Fibroblast of lung (primary cell): Measurements from ENCODE around the gene PCDH7. TPM values are rescaled to one million over a fixed set of nuclear protein-coding genes. Genes with fewer than 3 reads are reported as not detected.

Experiments used
- DNase-seq, 2 donors: peaks; one replicate each; pipeline versions ENCODE4 v3.0.0 to v3.0.0-alpha.2; 2010; ENCODE audit warnings: low read depth in 2 of 2
- H2AFZ ChIP-seq: 2 replicates; pipeline ENCODE4 v1.5.1; 2012; ENCODE audit warnings: low read length, control low read depth, inconsistent platforms
- H3K27ac ChIP-seq: 2 replicates; pipeline ENCODE4 v1.5.1; 2011; ENCODE audit warnings: low read length, control low read depth; ENCODE audit not compliant: insufficient read depth
- H3K27me3 ChIP-seq: 2 replicates; pipeline ENCODE4 v1.5.1; 2011; ENCODE audit warnings: mild to moderate bottlenecking, low read length; ENCODE audit not compliant: control insufficient read depth, insufficient read depth
- H3K36me3 ChIP-seq: 2 replicates; pipeline ENCODE4 v1.5.1; 2011; ENCODE audit warnings: low read length; ENCODE audit not compliant: control insufficient read depth, insufficient read depth
- H3K4me1 ChIP-seq: 2 replicates; pipeline ENCODE4 v1.5.1; 2011; ENCODE audit warnings: low read length; ENCODE audit not compliant: control insufficient read depth, insufficient read depth; ENCODE audit errors: extremely low read depth
- H3K4me2 ChIP-seq: 2 replicates; pipeline ENCODE4 v1.5.1; 2011; ENCODE audit warnings: low read length, control low read depth; ENCODE audit not compliant: insufficient read depth; ENCODE audit errors: extremely low read depth
- H3K4me3 ChIP-seq, 4 experiments: fragments of 200-600 bp in 1 of 4; sonication (generic) in 1 of 4; replicated peaks in 1 of 4; 2 replicates each; pipeline ENCODE4 v1.5.1; 2011 to 2016; ENCODE audit warnings: low read length in 4 of 4, low read depth in 3 of 4, mild to moderate bottlenecking in 3 of 4, control low read depth in 2 of 4, inconsistent platforms in 1 of 4, mixed read lengths in 1 of 4; ENCODE audit not compliant: insufficient read depth in 1 of 4; ENCODE audit errors: control extremely low read depth in 1 of 4
- H3K79me2 ChIP-seq: 2 replicates; pipeline ENCODE4 v1.5.1; 2012; ENCODE audit warnings: mild to moderate bottlenecking, low read length, inconsistent platforms; ENCODE audit not compliant: control insufficient read depth, insufficient read depth
- H3K9ac ChIP-seq: 2 replicates; pipeline ENCODE4 v1.5.1; 2011; ENCODE audit warnings: mild to moderate bottlenecking, low read length, control low read depth; ENCODE audit not compliant: insufficient read depth
- H3K9me3 ChIP-seq: 2 replicates; pipeline ENCODE4 v1.5.1; 2012; ENCODE audit warnings: low read depth, low read length; ENCODE audit not compliant: control insufficient read depth, insufficient read depth
- H4K20me1 ChIP-seq: 2 replicates; pipeline ENCODE4 v1.5.1; 2011; ENCODE audit warnings: low read length; ENCODE audit not compliant: control insufficient read depth, insufficient read depth; ENCODE audit errors: extremely low read depth
- EZH2 ChIP-seq: IDR thresholded peaks from 2 replicates; pipeline ENCODE4 v1.5.1; 2012; ENCODE audit warnings: low read length, control low read depth, mild to moderate bottlenecking; ENCODE audit errors: missing control alignments
- polyA plus RNA-seq, 2 donors: library from polyadenylated mRNA; depleted of rRNA in 1 of 2; stranded (reverse) in 1 of 2; unstranded in 1 of 2; fragments of >200 nt; gene quantifications; 2 replicates each; pipeline ENCODE4 v1.2.1, GENCODE V29; 2011 to 2012; ENCODE audit warnings: missing spikeins in 1 of 2
- total RNA-seq: library from RNA; depleted of rRNA; stranded (reverse); fragments of >200 nt; gene quantifications from 2 replicates; pipeline ENCODE4 v1.2.1, GENCODE V29; 2014
- TF ChIP-seq, protein P1 (sequence below), 2 donors: IDR thresholded peaks in 1 of 2; conservative IDR thresholded peaks in 1 of 2; 1 replicate in 1 of 2; 2 replicates in 1 of 2; pipeline ENCODE4 v1.5.1; 2011 to 2012; ENCODE audit warnings: low read length in 2 of 2, control low read depth in 1 of 2, inconsistent platforms in 1 of 2, low read depth in 1 of 2, mild to moderate bottlenecking in 1 of 2

Gene PCDH7
- total and polyA plus RNA-seq, 2 donors (not counting 1 experiment from before 2014, with no cell fraction given) = 2.3 to 21.4 TPM

DNA sequence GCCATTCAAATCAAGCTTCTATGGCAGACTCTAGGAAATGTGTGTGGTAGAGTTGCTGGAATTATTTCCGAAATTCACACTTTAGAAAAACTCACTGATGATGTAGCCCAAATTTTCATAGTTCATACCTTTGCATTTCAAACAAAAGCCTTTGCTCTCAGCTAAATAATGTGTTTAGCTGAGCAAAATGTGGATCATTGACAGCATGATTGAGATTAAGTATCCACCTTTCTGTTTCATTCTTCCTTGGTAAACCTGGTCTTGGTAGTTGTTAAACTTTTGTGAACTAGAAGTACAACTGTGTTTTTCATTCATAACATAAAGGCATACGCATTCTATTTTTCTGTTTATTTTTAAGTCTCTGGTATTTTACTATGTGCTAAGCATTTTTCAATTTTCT is 7.2 kb downstream of the PCDH7 start:
- H3K79me2 ChIP-seq = peaks cover 30% of the 10 kb centered on the region

DNA sequence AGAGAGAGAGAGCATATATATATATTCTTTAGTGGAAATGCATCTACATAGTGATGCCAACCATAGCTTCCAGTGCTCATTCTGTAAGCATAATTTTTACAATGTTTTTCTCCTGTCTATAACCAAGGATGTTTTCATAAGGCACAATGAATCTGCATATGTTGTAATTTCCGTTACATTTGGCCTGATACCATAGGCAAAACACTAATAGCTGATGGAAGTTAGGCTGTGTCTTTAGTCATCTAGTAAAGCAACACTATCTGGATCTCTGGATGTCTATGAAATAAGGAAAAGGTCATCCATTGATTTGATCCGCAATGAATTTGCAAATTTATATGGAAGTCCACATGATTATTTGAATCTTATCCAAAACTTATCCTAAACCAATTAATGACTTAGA is 8.1 kb downstream of the PCDH7 start:
- TF ChIP-seq, protein P1, sequence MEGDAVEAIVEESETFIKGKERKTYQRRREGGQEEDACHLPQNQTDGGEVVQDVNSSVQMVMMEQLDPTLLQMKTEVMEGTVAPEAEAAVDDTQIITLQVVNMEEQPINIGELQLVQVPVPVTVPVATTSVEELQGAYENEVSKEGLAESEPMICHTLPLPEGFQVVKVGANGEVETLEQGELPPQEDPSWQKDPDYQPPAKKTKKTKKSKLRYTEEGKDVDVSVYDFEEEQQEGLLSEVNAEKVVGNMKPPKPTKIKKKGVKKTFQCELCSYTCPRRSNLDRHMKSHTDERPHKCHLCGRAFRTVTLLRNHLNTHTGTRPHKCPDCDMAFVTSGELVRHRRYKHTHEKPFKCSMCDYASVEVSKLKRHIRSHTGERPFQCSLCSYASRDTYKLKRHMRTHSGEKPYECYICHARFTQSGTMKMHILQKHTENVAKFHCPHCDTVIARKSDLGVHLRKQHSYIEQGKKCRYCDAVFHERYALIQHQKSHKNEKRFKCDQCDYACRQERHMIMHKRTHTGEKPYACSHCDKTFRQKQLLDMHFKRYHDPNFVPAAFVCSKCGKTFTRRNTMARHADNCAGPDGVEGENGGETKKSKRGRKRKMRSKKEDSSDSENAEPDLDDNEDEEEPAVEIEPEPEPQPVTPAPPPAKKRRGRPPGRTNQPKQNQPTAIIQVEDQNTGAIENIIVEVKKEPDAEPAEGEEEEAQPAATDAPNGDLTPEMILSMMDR (conservative IDR thresholded peaks at IDR 0.05 in 1 of 2, IDR thresholded peaks at IDR 0.05 in 1 of 2; ENCODE audit: low read depth in 1 of 2, low read length in 2 of 2) = no peak
- no peak for TF ChIP-seq EZH2
- DNase-seq = peak; percentile 40 to 69
- no peak overlapping the region for H3K27ac ChIP-seq
- H3K79me2 ChIP-seq = peaks cover 21% of the 10 kb centered on the region
- no peaks in the 10 kb centered on the region for H4K20me1 ChIP-seq
- H3K9me3 ChIP-seq = no peaks in the 10 kb centered on the region
- H3K36me3 ChIP-seq = no peaks in the 10 kb centered on the region
- no peak overlapping the region for H3K4me3 ChIP-seq
- no peak overlapping the region for H3K4me2 ChIP-seq
- no peaks in the 10 kb centered on the region for H3K4me1 ChIP-seq
- H2AFZ ChIP-seq = no peak overlapping the region
- H3K9ac ChIP-seq = no peak overlapping the region
- no peaks in the 10 kb centered on the region for H3K27me3 ChIP-seq

More for the DNA sequence above, 7.2 kb downstream of the PCDH7 start:
- H3K9me3 ChIP-seq = no peaks in the 10 kb centered on the region
- H3K4me3 ChIP-seq = peak overlapping the region in 1 of 4 experiments; percentile 73
- H3K9ac ChIP-seq = no peak overlapping the region
- no peaks in the 10 kb centered on the region for H3K27me3 ChIP-seq
- no peak for TF ChIP-seq EZH2
- TF ChIP-seq, protein P1 (conservative IDR thresholded peaks at IDR 0.05 in 1 of 2, IDR thresholded peaks at IDR 0.05 in 1 of 2; ENCODE audit: low read depth in 1 of 2, low read length in 2 of 2) = no peak
- no peak overlapping the region for H3K4me2 ChIP-seq
- no peaks in the 10 kb centered on the region for H4K20me1 ChIP-seq
- H3K4me1 ChIP-seq = no peaks in the 10 kb centered on the region
- no peak overlapping the region for H3K27ac ChIP-seq
- no peak overlapping the region for H2AFZ ChIP-seq
- peak; percentile 5 to 6 for DNase-seq
- H3K36me3 ChIP-seq = no peaks in the 10 kb centered on the region

DNA sequence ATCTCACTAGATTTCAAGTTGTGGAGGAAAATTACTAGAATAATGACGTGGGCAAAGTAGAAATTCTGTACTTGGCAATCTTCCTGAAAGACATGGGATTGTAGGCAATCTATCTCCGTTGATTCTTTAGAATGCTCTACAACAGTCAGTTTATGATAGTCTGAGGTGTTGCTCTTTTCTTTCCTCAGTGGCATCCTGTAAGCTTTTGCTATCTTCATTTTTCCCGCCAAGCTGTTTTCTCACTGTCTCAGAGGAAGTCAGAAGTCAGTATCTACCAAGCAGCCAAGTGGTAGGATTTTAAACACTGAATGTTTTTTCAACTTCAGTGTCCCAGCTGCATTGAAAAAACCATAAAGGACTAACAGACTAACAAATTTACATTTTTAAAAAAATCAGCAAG is 23.7 kb downstream of the PCDH7 start:
- TF ChIP-seq, protein P1 (conservative IDR thresholded peaks at IDR 0.05 in 1 of 2, IDR thresholded peaks at IDR 0.05 in 1 of 2; ENCODE audit: low read depth in 1 of 2, low read length in 2 of 2) = no peak
- TF ChIP-seq EZH2 = no peak
- no peaks in the 10 kb centered on the region for H3K9me3 ChIP-seq
- H3K4me2 ChIP-seq = no peak overlapping the region
- H3K9ac ChIP-seq = no peak overlapping the region
- no peaks in the 10 kb centered on the region for H3K79me2 ChIP-seq
- H4K20me1 ChIP-seq = no peaks in the 10 kb centered on the region
- H3K36me3 ChIP-seq = no peaks in the 10 kb centered on the region
- peak overlapping the region; percentile 8 for H3K27ac ChIP-seq
- H3K4me3 ChIP-seq = no peak overlapping the region
- H2AFZ ChIP-seq = no peak overlapping the region
- DNase-seq = no peak
- no peaks in the 10 kb centered on the region for H3K27me3 ChIP-seq
- H3K4me1 ChIP-seq = peaks cover 4% of the 10 kb centered on the region
